ENCODE measurements around the gene CASP10.
A peak's percentile ranks its signal among the peaks of the same experiment; 100 is the strongest.
"Not testable (repeated sequence)": the region's sequence is repeated elsewhere in the genome, so short reads cannot be mapped to it uniquely, and the experiment has no call there.

The CASP10 gene

DNA sequence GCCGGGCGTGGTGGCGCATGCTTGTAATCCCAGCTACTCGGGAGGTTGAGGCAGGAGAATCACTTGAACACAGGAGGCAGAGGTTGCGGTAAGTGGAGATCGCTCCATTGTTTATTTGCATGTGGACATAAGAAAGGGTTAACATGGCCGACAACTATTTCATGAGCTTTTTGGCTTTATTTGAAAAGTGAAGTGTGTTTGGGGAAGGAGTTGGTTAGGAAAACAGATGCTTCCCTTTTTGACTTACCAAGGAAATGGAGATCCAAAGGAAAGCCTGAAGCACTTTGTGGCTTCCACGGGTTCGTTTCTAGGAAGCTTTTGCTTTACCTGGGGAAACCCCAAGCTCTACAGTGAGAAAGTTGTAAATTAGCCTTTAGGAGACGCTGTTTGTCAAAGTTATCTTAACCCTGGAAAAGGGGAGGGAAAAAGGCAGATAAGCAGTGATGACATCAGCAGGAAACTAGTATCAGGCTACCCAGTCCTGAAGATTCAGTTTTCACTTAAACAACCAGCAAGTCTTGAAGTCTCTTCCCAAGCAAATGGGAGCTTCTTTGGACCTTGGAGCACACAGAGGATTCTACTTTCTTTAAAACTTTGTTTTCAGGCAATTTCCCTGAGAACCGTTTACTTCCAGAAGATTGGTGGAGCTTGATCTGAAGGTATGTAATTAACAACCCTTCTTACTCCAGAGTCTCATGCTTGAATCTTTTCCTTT lies at the start of gene CASP10:
Gene CASP10 (plus strand): TSS at position 492 of the 715 bp plus-strand sequence. CDS start 2,637 bp downstream, outside the sequence.
- Histone ChIP-seq H3K4me1 (ENCODE audit: insufficient read depth, low read length) (no peaks in the 10 kb centered on the region), H3K9me3 (ENCODE audit: control insufficient read depth, insufficient read depth, low read length) (peaks cover 2% of the 10 kb centered on the region; the same call in 1 of the 2 replicates), H3K9ac (ENCODE audit: low read depth, low read length) (peak within 1 kb of the TSS; percentile 69), H3K36me3 (ENCODE audit: insufficient read depth, low read length) (0 out of 2 replicates have a peak, but pooled peaks cover 2% of the 10 kb centered on the region)

DNA sequence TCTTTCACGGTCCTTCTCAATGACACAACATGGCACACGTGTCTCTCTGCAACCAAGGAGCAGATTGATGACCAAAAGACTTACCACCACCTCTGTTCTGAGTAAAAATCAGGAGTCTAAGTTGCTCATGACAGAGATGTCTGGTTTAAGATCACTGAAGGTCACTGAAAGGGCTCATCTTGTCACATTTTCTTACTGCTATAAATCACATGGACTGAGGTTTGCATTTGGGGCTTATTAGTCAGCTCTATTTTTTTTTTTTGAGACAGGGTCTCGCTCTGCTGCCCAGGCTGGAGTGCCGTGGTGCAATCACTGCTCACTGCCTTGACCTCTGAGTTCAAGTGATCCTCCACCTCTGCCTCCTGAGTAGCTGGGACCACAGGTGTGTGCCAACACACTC lies 47.6 kb upstream of the CASP10 start:
- Histone ChIP-seq H3K4me1 (ENCODE audit: insufficient read depth, low read length) (peaks cover 14% of the 10 kb centered on the region), H3K9ac (ENCODE audit: low read depth, low read length) (no peak overlapping the region), H3K36me3 (ENCODE audit: insufficient read depth, low read length) (no peaks in the 10 kb centered on the region), H3K9me3 (ENCODE audit: control insufficient read depth, insufficient read depth, low read length) (no peaks in the 10 kb centered on the region)

DNA sequence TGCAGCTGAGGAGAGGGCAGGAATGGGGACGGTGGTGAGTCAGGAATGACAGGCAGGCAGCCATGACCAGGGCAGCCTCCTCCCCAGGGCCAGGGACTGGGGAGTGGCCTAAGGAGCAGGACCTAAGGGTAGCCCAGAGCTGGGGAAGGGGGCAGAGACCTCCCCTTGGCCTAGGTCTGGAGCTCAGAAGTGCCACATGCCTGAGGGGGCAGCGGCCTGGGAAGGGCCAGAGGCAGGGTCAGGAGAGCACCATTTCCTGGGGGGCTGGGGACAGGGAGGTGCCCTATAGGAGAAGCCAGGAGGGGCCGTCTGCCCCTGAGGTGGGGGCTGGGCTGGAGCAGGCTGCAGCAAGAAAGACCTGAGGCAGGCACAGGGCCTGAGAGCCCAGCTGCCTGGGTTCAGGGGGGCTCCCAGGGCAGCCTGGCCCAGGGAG lies 46.0 kb upstream of the CASP10 start:
- Histone ChIP-seq H3K9ac (ENCODE audit: low read depth, low read length) (no peak overlapping the region), H3K4me1 (ENCODE audit: insufficient read depth, low read length) (peaks cover 7% of the 10 kb centered on the region; the same call in 1 of the 2 replicates), H3K36me3 (ENCODE audit: insufficient read depth, low read length) (no peaks in the 10 kb centered on the region)

DNA sequence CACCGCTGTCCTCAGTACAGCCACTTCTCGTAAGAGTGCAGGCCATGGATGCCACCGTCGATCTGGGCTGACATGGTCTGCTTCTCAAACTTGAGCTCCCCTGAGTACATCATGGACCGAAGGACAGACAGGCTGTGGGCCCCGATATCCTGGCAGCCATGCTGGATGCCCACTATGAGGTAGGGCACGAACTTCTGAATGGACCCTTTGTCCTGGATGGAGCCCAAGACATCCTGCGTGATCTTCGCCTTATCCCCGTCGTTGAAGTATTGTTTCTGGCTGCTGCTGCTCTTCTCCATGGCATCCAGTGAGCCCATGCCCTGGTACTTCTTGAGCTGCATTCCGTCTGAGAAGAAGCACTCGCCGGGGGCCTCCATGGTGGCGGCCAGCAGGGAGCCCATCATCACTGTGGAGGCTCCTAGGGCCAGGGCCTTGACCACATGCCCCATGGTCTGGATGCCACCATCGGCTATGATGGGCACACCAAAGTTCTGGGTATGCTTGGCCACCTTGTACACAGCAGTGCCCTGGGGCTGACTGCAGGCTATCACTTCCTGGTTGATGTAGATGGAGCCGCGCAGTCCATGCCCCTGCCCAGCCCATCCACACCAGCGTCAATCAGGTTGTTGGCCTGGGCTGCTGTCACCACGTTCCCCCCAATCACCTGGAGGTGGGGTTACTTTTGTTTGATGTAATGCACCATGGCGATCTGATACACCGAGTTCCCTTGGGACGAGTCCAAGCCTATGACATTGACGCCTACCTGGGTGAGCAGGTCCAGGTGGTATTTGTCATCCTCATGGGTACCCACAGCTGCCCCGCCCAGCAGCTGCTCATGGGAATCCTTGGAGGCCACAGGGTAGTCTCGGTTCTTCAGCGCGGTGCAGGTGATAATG lies 45.2 kb upstream of the CASP10 start:
- H3K9ac ChIP-seq (ENCODE audit: low read depth, low read length): no peak overlapping the region
- H3K9me3 ChIP-seq (ENCODE audit: control insufficient read depth, insufficient read depth, low read length): no peaks in the 10 kb centered on the region
- H3K4me1 ChIP-seq (ENCODE audit: insufficient read depth, low read length): peaks cover 7% of the 10 kb centered on the region; the same call in 1 of the 2 replicates
- H3K36me3 ChIP-seq (ENCODE audit: insufficient read depth, low read length): no peaks in the 10 kb centered on the region

More for the DNA sequence above, 46.0 kb upstream of the CASP10 start:
- no peaks in the 10 kb centered on the region for H3K9me3 ChIP-seq (ENCODE audit: control insufficient read depth, insufficient read depth, low read length)

DNA sequence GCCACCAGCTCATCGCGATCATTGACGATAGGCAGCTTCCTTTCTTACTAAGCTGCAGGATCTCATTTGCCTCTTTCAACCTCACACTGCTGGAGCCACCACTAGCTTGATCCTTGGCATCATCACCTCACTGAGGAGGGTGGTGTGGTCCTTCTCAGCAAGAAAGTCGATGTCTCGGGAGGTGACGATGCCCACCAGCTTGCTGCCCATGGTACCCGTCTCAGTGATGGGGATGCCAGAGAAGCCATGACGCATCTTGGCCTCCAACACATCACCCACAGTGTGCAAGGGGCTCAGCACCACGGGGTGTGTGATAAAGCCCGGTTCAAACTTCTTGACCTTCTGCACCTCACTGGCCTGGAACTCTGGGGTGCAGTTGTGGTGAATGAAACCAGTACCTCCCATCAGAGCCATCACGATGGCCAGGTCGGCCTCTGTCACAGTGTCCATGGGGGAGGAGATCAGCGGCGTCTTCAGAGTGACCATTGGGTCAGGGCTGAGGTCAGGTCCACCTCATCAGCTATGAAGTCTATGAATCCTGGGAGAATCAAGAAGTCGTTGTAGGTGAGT lies 44.5 kb upstream of the CASP10 start:
- Histone ChIP-seq H3K9me3 (ENCODE audit: control insufficient read depth, insufficient read depth, low read length) (no peaks in the 10 kb centered on the region), H3K9ac (ENCODE audit: low read depth, low read length) (no peak overlapping the region), H3K4me1 (ENCODE audit: insufficient read depth, low read length) (peaks cover 7% of the 10 kb centered on the region; the same call in 1 of the 2 replicates), H3K36me3 (ENCODE audit: insufficient read depth, low read length) (no peaks in the 10 kb centered on the region)

GRCh38 chr2:201138986-201139781 lies 43.8 kb upstream of the CASP10 start:
- H3K9ac ChIP-seq (ENCODE audit: low read depth, low read length): peak overlapping the region; percentile 46; the same call in 1 of the 2 replicates
- not testable (repeated sequence) for H3K36me3 ChIP-seq (ENCODE audit: insufficient read depth, low read length); H3K9me3 ChIP-seq (ENCODE audit: control insufficient read depth, insufficient read depth, low read length); H3K4me1 ChIP-seq (ENCODE audit: insufficient read depth, low read length)

DNA sequence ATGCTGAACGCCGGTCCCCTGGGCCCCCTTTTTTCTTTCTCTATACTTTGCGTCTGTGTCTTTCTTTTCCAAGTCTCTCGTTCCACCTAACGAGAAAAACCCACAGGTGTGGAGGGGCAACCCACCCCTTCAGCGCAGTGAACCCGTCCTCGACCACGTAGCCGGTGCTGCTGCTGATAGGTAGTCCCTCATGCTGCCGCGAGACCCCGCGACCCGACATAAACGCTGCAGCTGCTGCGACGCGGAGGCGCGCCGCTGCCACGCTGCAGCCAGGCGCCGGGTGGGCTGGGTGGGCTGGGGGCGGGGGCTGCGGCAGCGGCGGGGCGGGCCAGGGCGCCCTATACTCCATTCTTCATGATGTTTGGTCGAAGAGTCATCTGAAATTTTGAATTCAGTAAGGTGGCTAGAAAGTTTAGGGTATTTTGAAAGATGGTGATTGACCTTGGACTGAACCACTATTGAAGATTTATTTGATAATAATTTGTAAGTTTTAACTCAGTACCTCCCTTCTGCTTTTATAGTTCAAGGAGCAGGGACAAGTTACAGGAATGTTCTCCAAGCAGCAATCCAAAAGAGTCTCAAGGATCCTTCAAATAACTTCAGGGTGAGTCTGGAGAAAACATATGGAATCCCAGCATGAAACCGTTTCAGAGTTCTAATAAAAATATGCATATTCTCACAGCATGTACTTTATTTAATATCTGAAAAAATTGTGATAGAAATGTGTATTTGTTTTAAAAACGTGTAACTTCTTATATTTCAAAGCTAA lies 42.9 kb upstream of the CASP10 start:
- no peaks in the 10 kb centered on the region for H3K9me3 ChIP-seq (ENCODE audit: control insufficient read depth, insufficient read depth, low read length)
- H3K36me3 ChIP-seq (ENCODE audit: insufficient read depth, low read length): no peaks in the 10 kb centered on the region
- H3K4me1 ChIP-seq (ENCODE audit: insufficient read depth, low read length): peaks cover 7% of the 10 kb centered on the region; the same call in 1 of the 2 replicates
- peak overlapping the region; percentile 46 for H3K9ac ChIP-seq (ENCODE audit: low read depth, low read length)

DNA sequence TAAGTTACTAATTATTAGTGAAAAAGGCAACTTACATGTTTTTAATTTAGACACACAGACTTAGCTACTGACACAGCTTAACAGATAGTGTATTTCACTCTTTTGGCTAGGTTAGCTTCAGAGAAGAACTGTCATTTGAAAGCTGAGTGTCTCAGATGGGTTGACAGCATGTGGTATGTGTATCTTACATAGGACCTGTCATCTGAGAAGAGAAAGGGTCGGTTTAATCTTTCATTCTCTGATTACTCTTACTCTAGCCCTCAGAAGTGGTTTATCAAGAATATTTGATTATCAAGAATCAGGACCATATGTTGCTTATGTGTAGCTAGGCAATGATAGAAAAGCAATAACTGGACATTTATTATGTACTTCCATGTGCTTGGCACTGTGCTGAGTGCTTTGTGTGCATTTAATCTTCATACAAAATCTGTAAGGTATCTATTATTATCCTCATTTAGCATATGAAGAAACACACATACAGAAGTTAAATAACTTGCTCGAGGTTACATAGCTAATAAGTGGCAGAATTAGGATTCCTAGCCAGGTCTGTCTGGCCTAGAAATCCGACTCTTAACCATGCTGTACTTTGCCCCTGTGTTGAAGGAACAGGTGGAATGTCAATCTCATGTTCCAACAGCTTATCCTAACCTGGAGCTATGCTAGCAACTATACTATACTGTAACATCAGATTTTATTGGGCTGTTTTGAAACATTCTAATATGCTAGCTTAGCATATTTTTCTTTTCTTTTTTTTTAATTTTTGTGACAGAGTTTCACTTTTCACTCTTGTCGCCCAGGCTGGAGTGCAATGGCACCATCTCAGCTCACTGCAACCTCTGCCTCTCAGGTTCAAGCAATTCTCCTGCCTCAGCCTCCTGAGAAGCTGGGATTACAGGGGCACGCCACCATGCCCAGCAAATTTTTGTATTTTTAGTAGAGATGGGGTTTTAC lies 38.6 kb upstream of the CASP10 start:
- H3K9me3 ChIP-seq (ENCODE audit: control insufficient read depth, insufficient read depth, low read length): no peaks in the 10 kb centered on the region
- H3K36me3 ChIP-seq (ENCODE audit: insufficient read depth, low read length): no peaks in the 10 kb centered on the region; the same call in 1 of the 2 replicates
- no peak overlapping the region for H3K9ac ChIP-seq (ENCODE audit: low read depth, low read length)
- peaks cover 11% of the 10 kb centered on the region for H3K4me1 ChIP-seq (ENCODE audit: insufficient read depth, low read length)

DNA sequence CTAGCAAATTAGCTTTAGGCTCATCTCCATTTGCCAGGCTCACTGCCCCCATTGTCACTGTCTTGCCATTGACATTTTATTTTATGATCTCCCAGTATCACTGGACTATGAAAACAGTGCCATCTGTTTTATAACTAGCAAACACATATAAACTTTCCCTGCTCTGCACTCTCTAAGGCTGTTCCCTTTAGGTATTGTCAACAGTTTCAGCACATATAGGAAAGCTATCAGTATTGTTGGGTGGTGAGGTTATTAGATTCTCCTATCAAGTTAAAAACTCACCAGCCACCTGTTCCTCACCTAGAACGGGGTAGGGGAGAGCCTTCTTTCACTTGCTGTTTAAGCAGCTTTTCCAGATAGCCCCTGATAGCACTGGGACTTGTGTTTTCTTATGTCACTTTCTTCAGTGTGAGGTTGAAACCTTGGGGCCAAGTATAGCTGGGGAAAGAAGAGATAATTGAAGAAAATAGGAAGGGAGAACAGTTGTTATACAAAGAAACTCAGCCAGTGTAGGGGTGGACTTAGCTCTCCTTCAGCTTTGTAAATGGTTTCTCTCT lies 34.4 kb upstream of the CASP10 start:
- Histone ChIP-seq H3K4me1 (ENCODE audit: insufficient read depth, low read length) (peaks cover 17% of the 10 kb centered on the region), H3K9me3 (ENCODE audit: control insufficient read depth, insufficient read depth, low read length) (no peaks in the 10 kb centered on the region), H3K36me3 (ENCODE audit: insufficient read depth, low read length) (no peaks in the 10 kb centered on the region; the same call in 1 of the 2 replicates), H3K9ac (ENCODE audit: low read depth, low read length) (no peak overlapping the region)

- no peaks in the 10 kb centered on the region for H3K9me3 ChIP-seq (ENCODE audit: control insufficient read depth, insufficient read depth, low read length)
- H3K9ac ChIP-seq (ENCODE audit: low read depth, low read length): no peak overlapping the region
- no peaks in the 10 kb centered on the region; the same call in 1 of the 2 replicates for H3K36me3 ChIP-seq (ENCODE audit: insufficient read depth, low read length)
- H3K4me1 ChIP-seq (ENCODE audit: insufficient read depth, low read length): peaks cover 17% of the 10 kb centered on the region
These were observed 33.7 kb upstream of the CASP10 start for GRCh38 chr2:201149064-201149820.

GRCh38 chr2:201149821-201150165 lies 33.1 kb upstream of the CASP10 start:
- not testable (repeated sequence) for H3K9ac ChIP-seq (ENCODE audit: low read depth, low read length); H3K36me3 ChIP-seq (ENCODE audit: insufficient read depth, low read length)
- peaks cover 17% of the 10 kb centered on the region for H3K4me1 ChIP-seq (ENCODE audit: insufficient read depth, low read length)

More at GRCh38 chr2:201149821-201150165, 33.1 kb upstream of the CASP10 start:
- H3K9me3 ChIP-seq (ENCODE audit: control insufficient read depth, insufficient read depth, low read length): not testable (repeated sequence)

Data from ES-I3 (cell line).